HepG2 (cell line): Measurements from ENCODE around the gene PLSCR5. TPM values are rescaled to one million over a fixed set of nuclear protein-coding genes. Genes with fewer than 3 reads are reported as not detected.
A peak's percentile ranks its signal among the peaks of the same experiment; 100 is the strongest.

ENCODE experiments used
- BRD4 ChIP-seq: sonication (generic); formaldehyde crosslinking; IDR thresholded peaks from 2 replicates; pipeline ENCODE4 v1.4.0; 2020; ENCODE audit warnings: missing genetic modification reagents
- CC2D1A ChIP-seq: sonication (generic); formaldehyde crosslinking; IDR thresholded peaks from 2 replicates; pipeline ENCODE4 v1.8.1; 2023; ENCODE audit warnings: mild to moderate bottlenecking, missing genetic modification reagents
- CREBL2 ChIP-seq: sonication (generic); formaldehyde crosslinking; IDR thresholded peaks from 2 replicates; pipeline ENCODE4 v1.8.1; 2023; ENCODE audit warnings: missing genetic modification reagents, mild to moderate bottlenecking, borderline replicate concordance
- FIP1L1 ChIP-seq: fragments of 200-400 bp; formaldehyde crosslinking; IDR thresholded peaks from 2 replicates; pipeline ENCODE4 v1.6.1; 2018; ENCODE audit warnings: low read depth, mild to moderate bottlenecking, low read length, moderate library complexity, borderline replicate concordance; ENCODE audit not compliant: insufficient read depth
- FOXA1 ChIP-seq, 2 experiments: fragments of 450-650 bp in 1 of 2; sonication (generic) in 1 of 2; formaldehyde crosslinking in 1 of 2; IDR thresholded peaks; 2 replicates each; pipeline versions ENCODE4 v1.4.0 to v1.6.1; 2016 to 2020; ENCODE audit warnings: missing genetic modification reagents in 1 of 2
- GMEB1 ChIP-seq: sonication (generic); formaldehyde crosslinking; IDR thresholded peaks from 2 replicates; pipeline ENCODE4 v1.5.1; 2020; ENCODE audit warnings: missing genetic modification reagents, mild to moderate bottlenecking, borderline replicate concordance
- GPN1 ChIP-seq: sonication (generic); formaldehyde crosslinking; IDR thresholded peaks from 2 replicates; pipeline ENCODE4 v1.5.1; 2020; ENCODE audit warnings: missing genetic modification reagents, borderline replicate concordance
- GTF3A ChIP-seq: sonication (generic); formaldehyde crosslinking; conservative IDR thresholded peaks from 2 replicates; pipeline ENCODE4 v1.4.0; 2020; ENCODE audit warnings: mild to moderate bottlenecking, missing genetic modification reagents
- KLF16 ChIP-seq, 2 experiments: sonication (generic) in 1 of 2; formaldehyde crosslinking in 1 of 2; IDR thresholded peaks; 2 replicates each; pipeline versions ENCODE4 v1.6.1 to v1.8.0; 2016 to 2023; ENCODE audit warnings: missing genetic modification reagents in 2 of 2, missing compliant biosample characterization in 1 of 2
- NFKBIZ ChIP-seq: IDR thresholded peaks from 2 replicates; pipeline ENCODE4 v1.6.1; 2018; ENCODE audit warnings: missing genetic modification reagents, missing compliant biosample characterization
- NR2F2 ChIP-seq: IDR thresholded peaks from 2 replicates; pipeline ENCODE4 v1.6.1; 2012; ENCODE audit warnings: low read depth, inconsistent platforms, borderline replicate concordance
- RXRB ChIP-seq: IDR thresholded peaks from 2 replicates; pipeline ENCODE4 v1.6.1; 2016; ENCODE audit warnings: borderline replicate concordance, missing genetic modification reagents, missing compliant biosample characterization
- TARDBP ChIP-seq: sonication (generic); formaldehyde crosslinking; IDR thresholded peaks from 2 replicates; pipeline ENCODE4 v1.8.0; 2022; ENCODE audit warnings: mild to moderate bottlenecking, missing genetic modification reagents
- TBL1XR1 ChIP-seq: fragments of 150-350 bp; IDR thresholded peaks from 2 replicates; pipeline ENCODE4 v1.6.1; 2014; ENCODE audit warnings: borderline replicate concordance, low read length; ENCODE audit not compliant: partially characterized antibody
- ZBTB33 ChIP-seq: sonication (generic); formaldehyde crosslinking; IDR thresholded peaks from 2 replicates; pipeline ENCODE4 v1.4.0; 2020; ENCODE audit warnings: missing genetic modification reagents
- ZC3H13 ChIP-seq: sonication (generic); formaldehyde crosslinking; IDR thresholded peaks from 2 replicates; pipeline ENCODE4 v1.8.1; 2023; ENCODE audit warnings: mild to moderate bottlenecking, missing genetic modification reagents, moderate library complexity
- ZNF549 ChIP-seq: sonication (generic); formaldehyde crosslinking; IDR thresholded peaks from 2 replicates; pipeline ENCODE4 v1.5.0; 2020; ENCODE audit warnings: missing genetic modification reagents
- ZNF703 ChIP-seq: sonication (generic); formaldehyde crosslinking; IDR thresholded peaks from 2 replicates; pipeline ENCODE4 v1.5.1; 2020; ENCODE audit warnings: missing genetic modification reagents, mild to moderate bottlenecking, moderate library complexity, borderline replicate concordance
- ZNF775 ChIP-seq: sonication (generic); formaldehyde crosslinking; IDR thresholded peaks from 2 replicates; pipeline ENCODE4 v1.4.0; 2020; ENCODE audit warnings: missing genetic modification reagents, mild to moderate bottlenecking, moderate library complexity, borderline replicate concordance
- polyA plus RNA-seq, 8 experiments: library from polyadenylated mRNA; depleted of rRNA in 3 of 8; stranded (reverse) in 7 of 8; unstranded in 1 of 8; fragments of >200 nt; fragmentation: Illumina TruSeq in 4 of 8; extraction: Trizol in 4 of 8; gene quantifications; 2 replicates each; pipeline versions ENCODE4 v1.2.1 to v1.2.3, GENCODE V29; 2011 to 2016; ENCODE audit warnings: low read depth in 4 of 8, missing spikeins in 1 of 8, mixed read lengths in 1 of 8; ENCODE audit not compliant: insufficient read depth in 1 of 8
- total RNA-seq, 5 experiments: library from RNA; depleted of rRNA; stranded (reverse); fragments of >200 nt; fragmentation: Illumina TruSeq; extraction: Trizol; gene quantifications; 2 replicates each; pipeline ENCODE4 v1.2.3, GENCODE V29; 2016; ENCODE audit warnings: low read depth in 1 of 5
- TF ChIP-seq, protein P1 (sequence below): sonication (generic); formaldehyde crosslinking; IDR thresholded peaks from 2 replicates; pipeline ENCODE4 v1.4.0; 2020; ENCODE audit warnings: missing genetic modification reagents, borderline replicate concordance
- TF ChIP-seq, protein P2 (sequence below): sonication (generic); formaldehyde crosslinking; conservative IDR thresholded peaks from 2 replicates; pipeline ENCODE4 v1.8.0; 2022; ENCODE audit warnings: mild to moderate bottlenecking, moderate library complexity, missing genetic modification reagents

Gene PLSCR5
- total and polyA plus RNA-seq, 2 of the 13 experiments (the other 11 are each of a cell fraction or from before 2014, with no cell fraction given), result 0.50 TPM; not detected in 1

DNA sequence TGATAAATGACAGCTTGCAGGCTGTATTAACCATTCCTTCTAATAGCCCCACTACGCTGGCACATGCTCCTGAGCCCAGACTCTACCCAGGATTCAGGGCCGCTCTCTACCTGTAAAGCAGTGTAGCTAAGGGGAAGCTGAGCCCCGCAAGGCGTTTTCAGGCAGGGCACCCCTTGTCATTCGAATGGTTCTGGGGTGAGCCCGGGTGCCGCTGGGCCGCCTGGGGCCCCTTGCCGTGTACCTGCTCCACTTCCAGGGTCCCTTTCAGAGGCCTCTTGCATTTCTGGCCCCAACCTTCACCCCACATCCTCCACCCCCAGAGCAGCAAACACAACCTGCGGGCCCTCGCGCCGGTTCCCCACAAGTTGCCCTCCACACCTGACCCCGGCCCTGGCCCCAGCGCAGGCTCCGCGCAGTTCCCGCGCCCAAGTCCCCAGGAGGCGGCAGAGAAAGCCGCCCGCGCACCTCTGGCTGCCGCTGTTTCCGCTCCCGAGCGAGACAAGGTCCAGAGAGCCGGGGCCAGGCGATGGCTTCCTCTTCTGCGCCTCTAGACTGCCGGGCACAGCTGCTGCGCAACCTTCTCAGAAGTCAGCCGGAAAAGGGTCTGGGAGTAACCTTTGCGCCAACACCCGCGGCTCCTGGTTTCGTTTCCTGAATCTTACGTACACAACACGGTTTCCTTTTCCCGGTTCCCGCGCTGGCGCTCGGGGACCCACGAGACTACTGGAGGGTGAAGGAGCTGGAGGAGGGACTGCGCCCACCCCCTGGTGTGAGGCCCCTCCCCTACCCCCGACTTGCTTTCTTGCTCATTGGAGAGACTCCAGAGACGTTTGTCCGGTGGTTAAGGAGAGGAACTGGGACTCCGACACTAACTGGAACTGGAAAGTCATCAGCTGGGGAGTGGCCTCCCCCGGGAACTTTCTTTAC is 60.9 kb downstream of the PLSCR5 start, which contains the start of gene PLSCR1 (continued):
- TF ChIP-seq ZNF703 (CRISPR knock-in tag), result 0 out of 2 replicates have a peak, but pooled peaks have one; percentile 50
- no peak for TF ChIP-seq ZC3H13 (CRISPR knock-in tag)
- TF ChIP-seq, protein P1, sequence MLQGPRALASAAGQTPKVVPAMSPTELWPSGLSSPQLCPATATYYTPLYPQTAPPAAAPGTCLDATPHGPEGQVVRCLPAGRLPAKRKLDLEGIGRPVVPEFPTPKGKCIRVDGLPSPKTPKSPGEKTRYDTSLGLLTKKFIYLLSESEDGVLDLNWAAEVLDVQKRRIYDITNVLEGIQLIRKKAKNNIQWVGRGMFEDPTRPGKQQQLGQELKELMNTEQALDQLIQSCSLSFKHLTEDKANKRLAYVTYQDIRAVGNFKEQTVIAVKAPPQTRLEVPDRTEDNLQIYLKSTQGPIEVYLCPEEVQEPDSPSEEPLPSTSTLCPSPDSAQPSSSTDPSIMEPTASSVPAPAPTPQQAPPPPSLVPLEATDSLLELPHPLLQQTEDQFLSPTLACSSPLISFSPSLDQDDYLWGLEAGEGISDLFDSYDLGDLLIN, result no peak
- TF ChIP-seq RXRB (CRISPR knock-in tag), result no peak
- peak; percentile 76; the same call in 1 of the 2 replicates for TF ChIP-seq BRD4 (CRISPR knock-in tag)
- 0 out of 2 replicates have a peak, but pooled peaks have one; percentile 34 for TF ChIP-seq CREBL2 (CRISPR knock-in tag)
- TF ChIP-seq GTF3A (CRISPR knock-in tag), result no peak
- TF ChIP-seq, protein P2, sequence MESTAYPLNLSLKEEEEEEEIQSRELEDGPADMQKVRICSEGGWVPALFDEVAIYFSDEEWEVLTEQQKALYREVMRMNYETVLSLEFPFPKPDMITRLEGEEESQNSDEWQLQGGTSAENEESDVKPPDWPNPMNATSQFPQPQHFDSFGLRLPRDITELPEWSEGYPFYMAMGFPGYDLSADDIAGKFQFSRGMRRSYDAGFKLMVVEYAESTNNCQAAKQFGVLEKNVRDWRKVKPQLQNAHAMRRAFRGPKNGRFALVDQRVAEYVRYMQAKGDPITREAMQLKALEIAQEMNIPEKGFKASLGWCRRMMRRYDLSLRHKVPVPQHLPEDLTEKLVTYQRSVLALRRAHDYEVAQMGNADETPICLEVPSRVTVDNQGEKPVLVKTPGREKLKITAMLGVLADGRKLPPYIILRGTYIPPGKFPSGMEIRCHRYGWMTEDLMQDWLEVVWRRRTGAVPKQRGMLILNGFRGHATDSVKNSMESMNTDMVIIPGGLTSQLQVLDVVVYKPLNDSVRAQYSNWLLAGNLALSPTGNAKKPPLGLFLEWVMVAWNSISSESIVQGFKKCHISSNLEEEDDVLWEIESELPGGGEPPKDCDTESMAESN (CRISPR knock-in tag), result peak; percentile 61; the same call in 1 of the 2 replicates
- TF ChIP-seq ZNF549 (CRISPR knock-in tag), result no peak
- TF ChIP-seq CC2D1A, result no peak
- TF ChIP-seq NFKBIZ (CRISPR knock-in tag), result no peak
- TF ChIP-seq TARDBP (CRISPR knock-in tag), result peak; percentile 48; the same call in 1 of the 2 replicates
- no peak for TF ChIP-seq ZNF775
- 0 out of 2 replicates have a peak, but pooled peaks have one; percentile 26 for TF ChIP-seq GMEB1 (CRISPR knock-in tag)
- no peak for TF ChIP-seq ZBTB33
- no peak for TF ChIP-seq FOXA1 (IDR thresholded peaks at IDR 0.05)
- TF ChIP-seq FOXA1 (CRISPR knock-in tag; IDR thresholded peaks at IDR 0.05), result peak; percentile 19; the same call in 1 of the 2 replicates
- peak; percentile 75; the same call in 1 of the 2 replicates for TF ChIP-seq FIP1L1
- TF ChIP-seq GPN1 (CRISPR knock-in tag), result no peak
- no peak for TF ChIP-seq TBL1XR1
- no peak for TF ChIP-seq NR2F2
- peak in 1 of 2 experiments; percentile 52; a peak in 1 of 4 replicates for TF ChIP-seq KLF16 (CRISPR knock-in tag; IDR thresholded peaks at IDR 0.05)
